Stimulated activated naive B cell treated with anti-CD40 and anti-IgM and Interleukin-4, amounts not matched to agents 10 μg/mL and 1 μg/mL and 100 μg/mL, for 72 hours (primary cell): ENCODE measurements around the gene PLPP2.

ENCODE experiments used
- ATAC-seq, 2 donors: fragments of 150-1000 bp; cut with Tn5 transposase; replicated peaks; 2 replicates each; pipeline ENCODE4 v1.10.0; 2021; ENCODE audit warnings: moderate library complexity in 1 of 2
- DNase-seq: peaks from one replicate; pipeline ENCODE4 v3.0.0; 2021
- H3K27ac Mint-ChIP-seq: one replicate; pipeline ENCODE4 v1.8.0; 2022; ENCODE audit warnings: mild to moderate bottlenecking, mixed read lengths
- H3K27me3 Mint-ChIP-seq, 2 donors: one replicate each; pipeline ENCODE4 v1.8.0; 2022; ENCODE audit warnings: mixed read lengths in 2 of 2
- H3K36me3 Mint-ChIP-seq, 2 donors: one replicate each; pipeline ENCODE4 v1.8.0; 2022; ENCODE audit warnings: mixed read lengths in 2 of 2, mild to moderate bottlenecking in 1 of 2
- H3K4me1 Mint-ChIP-seq, 2 donors: one replicate each; pipeline ENCODE4 v1.8.0; 2022; ENCODE audit warnings: mixed read lengths in 2 of 2, mild to moderate bottlenecking in 1 of 2
- H3K4me3 Mint-ChIP-seq, 2 donors: one replicate each; pipeline ENCODE4 v1.8.0; 2022; ENCODE audit warnings: mild to moderate bottlenecking in 2 of 2, mixed read lengths in 2 of 2, moderate library complexity in 1 of 2
- H3K9me3 Mint-ChIP-seq, 2 donors: one replicate each; pipeline ENCODE4 v1.8.0; 2022; ENCODE audit warnings: mixed read lengths in 2 of 2, mild to moderate bottlenecking in 1 of 2

Gene PLPP2

GRCh38 chr19:245457-245856 lies 45.7 kb downstream of the PLPP2 start:
- Mint-ChIP-seq H3K36me3 (no peaks in the 10 kb centered on the region), H3K9me3 (no peaks in the 10 kb centered on the region), H3K27ac (no peak overlapping the region), H3K4me3 (no peak overlapping the region), H3K27me3 (no peaks in the 10 kb centered on the region), H3K4me1 (no peaks in the 10 kb centered on the region)
- no peak for DNase-seq
- ATAC-seq, result no peak
